HepG2 (cell line): Measurements from ENCODE around the gene ATF3.

ENCODE experiments used
- ATF4 ChIP-seq, 2 experiments: fragments of 450-650 bp in 1 of 2; sonication (generic) in 1 of 2; formaldehyde crosslinking; IDR thresholded peaks; 2 replicates each; pipeline versions ENCODE4 v1.5.0 to v1.8.0; 2020 to 2022; ENCODE audit warnings: mild to moderate bottlenecking in 1 of 2, missing genetic modification reagents in 1 of 2
- CBFB ChIP-seq: sonication (generic); formaldehyde crosslinking; IDR thresholded peaks from 2 replicates; pipeline ENCODE4 v1.4.0; 2020; ENCODE audit warnings: missing genetic modification reagents
- CTCF ChIP-seq: sonication (generic); formaldehyde crosslinking; IDR thresholded peaks from 2 replicates; pipeline ENCODE4 v1.5.0; 2020; ENCODE audit warnings: mild to moderate bottlenecking, missing genetic modification reagents, moderate library complexity
- FOXK2 ChIP-seq: fragments of 450-650 bp; IDR thresholded peaks from 2 replicates; pipeline ENCODE4 v1.6.1; 2016
- RBFOX2 ChIP-seq: fragments of 200-400 bp; formaldehyde crosslinking; IDR thresholded peaks from 2 replicates; pipeline ENCODE4 v1.6.1; 2017; ENCODE audit warnings: low read depth, mild to moderate bottlenecking, low read length
- ZBTB1 ChIP-seq: sonication (generic); formaldehyde crosslinking; IDR thresholded peaks from 2 replicates; pipeline ENCODE4 v1.4.0; 2020; ENCODE audit warnings: missing genetic modification reagents, borderline replicate concordance
- ZNF652 ChIP-seq: IDR thresholded peaks from 2 replicates; pipeline ENCODE4 v1.6.1; 2016; ENCODE audit warnings: low read depth, borderline replicate concordance
- ZZZ3 ChIP-seq: sonication (generic); formaldehyde crosslinking; IDR thresholded peaks from 2 replicates; pipeline ENCODE4 v1.4.0; 2020; ENCODE audit warnings: missing genetic modification reagents, mild to moderate bottlenecking, borderline replicate concordance
- TF ChIP-seq, protein P1 (sequence below): sonication (generic); formaldehyde crosslinking; IDR thresholded peaks from 2 replicates; pipeline ENCODE4 v1.8.0; 2022; ENCODE audit warnings: mild to moderate bottlenecking, missing genetic modification reagents; ENCODE audit not compliant: insufficient replicate concordance
- TF ChIP-seq, protein P2 (sequence below): sonication (generic); formaldehyde crosslinking; IDR thresholded peaks from 2 replicates; pipeline ENCODE4 v1.8.1; 2023; ENCODE audit warnings: missing genetic modification reagents, inconsistent platforms, borderline replicate concordance
- TF ChIP-seq, protein P3 (sequence below): sonication (generic); formaldehyde crosslinking; IDR thresholded peaks from 2 replicates; pipeline ENCODE4 v1.4.0; 2020; ENCODE audit warnings: missing genetic modification reagents, mild to moderate bottlenecking, borderline replicate concordance
- TF ChIP-seq, protein P4 (sequence below), 2 experiments: IDR thresholded peaks; 2 replicates each; pipeline ENCODE4 v1.6.1; 2011 to 2012; ENCODE audit warnings: low read length in 2 of 2, borderline replicate concordance in 1 of 2, low read depth in 1 of 2, mild to moderate bottlenecking in 1 of 2, moderate library complexity in 1 of 2

GRCh38 chr1:212622906-212623305 is 14.3 kb downstream of the ATF3 start:
- TF ChIP-seq FOXK2 (no peak), ATF4 (CRISPR knock-in tag; IDR thresholded peaks at IDR 0.05) (no peak), CTCF (CRISPR knock-in tag) (no peak), ZBTB1 (CRISPR knock-in tag) (no peak), ZNF652 (CRISPR knock-in tag) (no peak), ZZZ3 (CRISPR knock-in tag) (no peak), RBFOX2 (no peak), CBFB (no peak)
- TF ChIP-seq, protein P1, sequence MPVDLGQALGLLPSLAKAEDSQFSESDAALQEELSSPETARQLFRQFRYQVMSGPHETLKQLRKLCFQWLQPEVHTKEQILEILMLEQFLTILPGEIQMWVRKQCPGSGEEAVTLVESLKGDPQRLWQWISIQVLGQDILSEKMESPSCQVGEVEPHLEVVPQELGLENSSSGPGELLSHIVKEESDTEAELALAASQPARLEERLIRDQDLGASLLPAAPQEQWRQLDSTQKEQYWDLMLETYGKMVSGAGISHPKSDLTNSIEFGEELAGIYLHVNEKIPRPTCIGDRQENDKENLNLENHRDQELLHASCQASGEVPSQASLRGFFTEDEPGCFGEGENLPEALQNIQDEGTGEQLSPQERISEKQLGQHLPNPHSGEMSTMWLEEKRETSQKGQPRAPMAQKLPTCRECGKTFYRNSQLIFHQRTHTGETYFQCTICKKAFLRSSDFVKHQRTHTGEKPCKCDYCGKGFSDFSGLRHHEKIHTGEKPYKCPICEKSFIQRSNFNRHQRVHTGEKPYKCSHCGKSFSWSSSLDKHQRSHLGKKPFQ (CRISPR knock-in tag): no peak
- TF ChIP-seq, protein P2, sequence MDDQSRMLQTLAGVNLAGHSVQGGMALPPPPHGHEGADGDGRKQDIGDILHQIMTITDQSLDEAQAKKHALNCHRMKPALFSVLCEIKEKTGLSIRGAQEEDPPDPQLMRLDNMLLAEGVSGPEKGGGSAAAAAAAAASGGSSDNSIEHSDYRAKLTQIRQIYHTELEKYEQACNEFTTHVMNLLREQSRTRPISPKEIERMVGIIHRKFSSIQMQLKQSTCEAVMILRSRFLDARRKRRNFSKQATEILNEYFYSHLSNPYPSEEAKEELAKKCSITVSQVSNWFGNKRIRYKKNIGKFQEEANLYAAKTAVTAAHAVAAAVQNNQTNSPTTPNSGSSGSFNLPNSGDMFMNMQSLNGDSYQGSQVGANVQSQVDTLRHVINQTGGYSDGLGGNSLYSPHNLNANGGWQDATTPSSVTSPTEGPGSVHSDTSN (CRISPR knock-in tag): no peak
- TF ChIP-seq, protein P3, sequence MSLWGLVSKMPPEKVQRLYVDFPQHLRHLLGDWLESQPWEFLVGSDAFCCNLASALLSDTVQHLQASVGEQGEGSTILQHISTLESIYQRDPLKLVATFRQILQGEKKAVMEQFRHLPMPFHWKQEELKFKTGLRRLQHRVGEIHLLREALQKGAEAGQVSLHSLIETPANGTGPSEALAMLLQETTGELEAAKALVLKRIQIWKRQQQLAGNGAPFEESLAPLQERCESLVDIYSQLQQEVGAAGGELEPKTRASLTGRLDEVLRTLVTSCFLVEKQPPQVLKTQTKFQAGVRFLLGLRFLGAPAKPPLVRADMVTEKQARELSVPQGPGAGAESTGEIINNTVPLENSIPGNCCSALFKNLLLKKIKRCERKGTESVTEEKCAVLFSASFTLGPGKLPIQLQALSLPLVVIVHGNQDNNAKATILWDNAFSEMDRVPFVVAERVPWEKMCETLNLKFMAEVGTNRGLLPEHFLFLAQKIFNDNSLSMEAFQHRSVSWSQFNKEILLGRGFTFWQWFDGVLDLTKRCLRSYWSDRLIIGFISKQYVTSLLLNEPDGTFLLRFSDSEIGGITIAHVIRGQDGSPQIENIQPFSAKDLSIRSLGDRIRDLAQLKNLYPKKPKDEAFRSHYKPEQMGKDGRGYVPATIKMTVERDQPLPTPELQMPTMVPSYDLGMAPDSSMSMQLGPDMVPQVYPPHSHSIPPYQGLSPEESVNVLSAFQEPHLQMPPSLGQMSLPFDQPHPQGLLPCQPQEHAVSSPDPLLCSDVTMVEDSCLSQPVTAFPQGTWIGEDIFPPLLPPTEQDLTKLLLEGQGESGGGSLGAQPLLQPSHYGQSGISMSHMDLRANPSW: no peak
- TF ChIP-seq, protein P4, sequence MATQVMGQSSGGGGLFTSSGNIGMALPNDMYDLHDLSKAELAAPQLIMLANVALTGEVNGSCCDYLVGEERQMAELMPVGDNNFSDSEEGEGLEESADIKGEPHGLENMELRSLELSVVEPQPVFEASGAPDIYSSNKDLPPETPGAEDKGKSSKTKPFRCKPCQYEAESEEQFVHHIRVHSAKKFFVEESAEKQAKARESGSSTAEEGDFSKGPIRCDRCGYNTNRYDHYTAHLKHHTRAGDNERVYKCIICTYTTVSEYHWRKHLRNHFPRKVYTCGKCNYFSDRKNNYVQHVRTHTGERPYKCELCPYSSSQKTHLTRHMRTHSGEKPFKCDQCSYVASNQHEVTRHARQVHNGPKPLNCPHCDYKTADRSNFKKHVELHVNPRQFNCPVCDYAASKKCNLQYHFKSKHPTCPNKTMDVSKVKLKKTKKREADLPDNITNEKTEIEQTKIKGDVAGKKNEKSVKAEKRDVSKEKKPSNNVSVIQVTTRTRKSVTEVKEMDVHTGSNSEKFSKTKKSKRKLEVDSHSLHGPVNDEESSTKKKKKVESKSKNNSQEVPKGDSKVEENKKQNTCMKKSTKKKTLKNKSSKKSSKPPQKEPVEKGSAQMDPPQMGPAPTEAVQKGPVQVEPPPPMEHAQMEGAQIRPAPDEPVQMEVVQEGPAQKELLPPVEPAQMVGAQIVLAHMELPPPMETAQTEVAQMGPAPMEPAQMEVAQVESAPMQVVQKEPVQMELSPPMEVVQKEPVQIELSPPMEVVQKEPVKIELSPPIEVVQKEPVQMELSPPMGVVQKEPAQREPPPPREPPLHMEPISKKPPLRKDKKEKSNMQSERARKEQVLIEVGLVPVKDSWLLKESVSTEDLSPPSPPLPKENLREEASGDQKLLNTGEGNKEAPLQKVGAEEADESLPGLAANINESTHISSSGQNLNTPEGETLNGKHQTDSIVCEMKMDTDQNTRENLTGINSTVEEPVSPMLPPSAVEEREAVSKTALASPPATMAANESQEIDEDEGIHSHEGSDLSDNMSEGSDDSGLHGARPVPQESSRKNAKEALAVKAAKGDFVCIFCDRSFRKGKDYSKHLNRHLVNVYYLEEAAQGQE (IDR thresholded peaks at IDR 0.05; ENCODE audit: borderline replicate concordance in 1 of 2, low read depth in 1 of 2, low read length in 2 of 2): no peak
